Uterus (tissue), 4 donors: ENCODE data around the gene GALR1. TPM values are rescaled to one million over a fixed set of nuclear protein-coding genes. Genes with fewer than 3 reads are reported as not detected.

ENCODE experiments used
- DNase-seq, 2 donors: peaks; one replicate each; pipeline ENCODE4 v3.0.0-alpha.2; 2019 to 2020
- H3K27ac ChIP-seq, 2 donors: fragments of 200-600 bp; sonication (generic); 1 replicate in 1 of 2; 2 replicates in 1 of 2; pipeline ENCODE4 v1.5.1; 2016 to 2018
- H3K27me3 ChIP-seq, 2 donors: fragments of 200-600 bp; sonication (generic); one replicate each; pipeline ENCODE4 v1.5.1; 2018 to 2019; ENCODE audit warnings: control low read depth in 1 of 2
- H3K36me3 ChIP-seq, 2 donors: fragments of 200-600 bp; sonication (generic); one replicate each; pipeline ENCODE4 v1.5.1; 2019; ENCODE audit warnings: control low read depth in 1 of 2
- H3K4me1 ChIP-seq, 2 donors: fragments of 200-600 bp; sonication (generic); one replicate each; pipeline ENCODE4 v1.5.1; 2018 to 2019; ENCODE audit warnings: control low read depth in 1 of 2
- H3K4me3 ChIP-seq, 2 donors: fragments of 200-600 bp; sonication (generic); 1 replicate in 1 of 2; 2 replicates in 1 of 2; pipeline ENCODE4 v1.5.1; 2018 to 2019; ENCODE audit warnings: mild to moderate bottlenecking in 1 of 2
- H3K9me3 ChIP-seq, 2 donors: fragments of 200-600 bp; sonication (generic); one replicate each; pipeline ENCODE4 v1.5.1; 2019; ENCODE audit warnings: control low read depth in 1 of 2
- CTCF ChIP-seq, 4 experiments: fragments of 200-600 bp in 2 of 4; fragments of 450-650 bp in 2 of 4; sonication (generic) in 2 of 4; IDR thresholded peaks; one replicate each; pipeline ENCODE4 v1.5.1; 2016 to 2019; ENCODE audit warnings: antibody characterized with exemption in 4 of 4, mild to moderate bottlenecking in 2 of 4, moderate library complexity in 1 of 4
- POLR2A ChIP-seq, 2 donors: fragments of 450-650 bp; IDR thresholded peaks; one replicate each; pipeline ENCODE4 v1.6.1; 2016; ENCODE audit warnings: antibody characterized with exemption in 2 of 2, mild to moderate bottlenecking in 1 of 2, moderate library complexity in 1 of 2
- intact Hi-C: fragments of 100-400 bp; cut with DNase I; formaldehyde crosslinking; loops from one replicate; pipeline ENCODE4 v1.15.1; 2023; ENCODE audit warnings: low total_unique reads
- total RNA-seq, 4 donors: library from RNA; depleted of rRNA in 3 of 4; stranded (reverse); fragments of >200 nt in 3 of 4; gene quantifications; one replicate each; pipeline versions ENCODE4 v1.1.0 to v1.2.4, GENCODE V29; 2014 to 2023
- donor health status: DM: yes; HTN: yes; CAD: no.

The GALR1 gene
- total RNA-seq, 4 donors from 2014 or later: 0.21 TPM; not detected in 3

- no peak overlapping the region for H3K4me3 ChIP-seq
- H3K4me1 ChIP-seq: no peaks in the 10 kb centered on the region
- no peaks in the 10 kb centered on the region for H3K9me3 ChIP-seq
- intact Hi-C loops: no loop called here
- H3K36me3 ChIP-seq: no peaks in the 10 kb centered on the region
- no peak for TF ChIP-seq POLR2A (IDR thresholded peaks at IDR 0.05)
- no peak for TF ChIP-seq CTCF (IDR thresholded peaks at IDR 0.05)
- DNase-seq: no peak
- H3K27me3 ChIP-seq: no peaks in the 10 kb centered on the region
- no peak overlapping the region for H3K27ac ChIP-seq
Measured at GRCh38 chr18:77323640-77324299, 74.1 kb downstream of the GALR1 start.

Other genes starting within 250 kb of the GALR1 start
- gene MBP, start 117.1 kb upstream of the GALR1 start, total RNA-seq: 10 to 100 TPM; 12.1 to 52.2 (median 19.8) TPM